Measurements from ENCODE around the gene MAP2K2.
"Not testable (repeated sequence)": the region's sequence is repeated elsewhere in the genome, so short reads cannot be mapped to it uniquely, and the experiment has no call there.

The MAP2K2 gene

GRCh38 chr19:4129050-4129449 is 5.1 kb upstream of the MAP2K2 start:
- not testable (repeated sequence) for DNase-seq

- DNase-seq, result not testable (repeated sequence)
Measured at GRCh38 chr19:4127322-4127721, 3.4 kb upstream of the MAP2K2 start.

GRCh38 chr19:4124638-4125037 is 716 bp upstream of the MAP2K2 start:
- DNase-seq, result no peak

- no peak for DNase-seq
Measured at GRCh38 chr19:4122480-4122879, 1.4 kb downstream of the MAP2K2 start.

GRCh38 chr19:4121815-4122214 is 2.1 kb downstream of the MAP2K2 start:
- DNase-seq, result no peak

GRCh38 chr19:4121273-4121612 is 2.7 kb downstream of the MAP2K2 start:
- DNase-seq, result no peak

GRCh38 chr19:4120559-4121272 is 3.2 kb downstream of the MAP2K2 start:
- DNase-seq, result no peak

GRCh38 chr19:4119763-4120162 is 4.2 kb downstream of the MAP2K2 start:
- no peak for DNase-seq

GRCh38 chr19:4115818-4116385 is 8.0 kb downstream of the MAP2K2 start:
- DNase-seq, result no peak

GRCh38 chr19:4115050-4115817 is 8.7 kb downstream of the MAP2K2 start:
- peak; percentile 74 for DNase-seq

- DNase-seq, result no peak
Measured at GRCh38 chr19:4114181-4114580, 9.7 kb downstream of the MAP2K2 start.

GRCh38 chr19:4113398-4114088 is 10.4 kb downstream of the MAP2K2 start:
- no peak for DNase-seq

- no peak for DNase-seq
Measured at GRCh38 chr19:4112367-4112766, 11.6 kb downstream of the MAP2K2 start.

- no peak for DNase-seq
Measured at GRCh38 chr19:4109626-4109945, 14.3 kb downstream of the MAP2K2 start.

- peak; percentile 79 for DNase-seq
Measured at GRCh38 chr19:4108767-4109625, 14.9 kb downstream of the MAP2K2 start.

- DNase-seq, result no peak
Measured at GRCh38 chr19:4103080-4103433, 20.9 kb downstream of the MAP2K2 start.

GRCh38 chr19:4102339-4103079 is 21.4 kb downstream of the MAP2K2 start:
- DNase-seq, result no peak

GRCh38 chr19:4101496-4101770 is 22.5 kb downstream of the MAP2K2 start:
- no peak for DNase-seq

- no peak for DNase-seq
Measured at GRCh38 chr19:4100647-4101495, 23.1 kb downstream of the MAP2K2 start.

GRCh38 chr19:4099041-4099764 is 24.7 kb downstream of the MAP2K2 start:
- no peak for DNase-seq

- DNase-seq, result no peak
Measured at GRCh38 chr19:4098493-4098892, 25.4 kb downstream of the MAP2K2 start.

All from CD4-positive, alpha-beta T cell treated with Interleukin-4 for 4 hours (primary cell).